ENCODE measurements around the gene MAML2.

Gene MAML2

DNA sequence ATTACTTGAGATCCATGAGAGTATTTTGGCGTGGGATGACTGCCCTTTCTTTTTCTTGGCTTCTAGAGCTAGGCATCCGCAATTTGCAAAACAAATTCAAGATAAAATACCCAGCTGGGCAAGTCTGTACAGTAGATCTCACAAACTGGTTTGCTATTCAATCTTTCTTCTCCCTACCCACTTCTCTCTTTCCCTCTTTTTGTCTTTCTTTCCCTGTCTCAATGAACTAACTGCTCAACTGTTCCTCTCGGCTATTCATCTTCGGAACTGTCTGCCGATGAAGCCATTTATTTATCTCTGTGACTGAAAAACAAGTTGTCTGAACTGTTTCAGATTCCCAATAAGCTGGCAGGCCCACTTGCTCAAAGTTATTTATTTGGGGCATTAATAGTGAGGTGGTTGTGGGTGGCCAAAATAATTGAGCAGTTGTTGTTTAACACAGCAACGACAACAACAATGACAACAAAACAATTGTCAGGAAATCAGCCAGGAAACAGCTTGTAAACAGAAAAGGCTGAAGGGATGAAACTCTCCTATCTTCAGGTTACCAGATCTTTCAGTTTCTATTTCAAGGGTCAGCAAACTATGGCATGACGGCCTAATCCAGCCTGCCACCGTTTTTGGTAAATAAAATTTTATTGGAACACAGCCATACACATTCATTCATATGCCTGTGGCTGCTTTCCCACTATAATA lies 343.1 kb downstream of the MAML2 start:
- Histone ChIP-seq H3K9me3 (ENCODE audit: insufficient read depth, low read length, severe bottlenecking) (no peaks in the 10 kb centered on the region), H3K4me1 (ENCODE audit: insufficient read depth, low read length) (no peaks in the 10 kb centered on the region), H3K4me2 (ENCODE audit: insufficient read depth, low read length) (no peak overlapping the region), H3K79me2 (ENCODE audit: insufficient read depth, low read length) (no peaks in the 10 kb centered on the region), H3K4me3 (ENCODE audit: low read depth in 1 of 2, low read length in 2 of 2) (no peak overlapping the region), H3K9ac (ENCODE audit: low read depth, low read length) (no peak overlapping the region), H3K27ac (ENCODE audit: low read length) (no peak overlapping the region), H3K36me3 (ENCODE audit: insufficient read depth, low read length) (no peaks in the 10 kb centered on the region), H2AFZ (ENCODE audit: low read depth, low read length) (no peak overlapping the region), H3K27me3 (ENCODE audit: insufficient read depth, low read length, poor library complexity) (no peaks in the 10 kb centered on the region), H4K20me1 (ENCODE audit: insufficient read depth, low read length) (no peaks in the 10 kb centered on the region)
- DNase-seq, result no peak
- ATAC-seq (ENCODE audit: insufficient read depth, low read depth), result no peak
- TF ChIP-seq, protein P1, sequence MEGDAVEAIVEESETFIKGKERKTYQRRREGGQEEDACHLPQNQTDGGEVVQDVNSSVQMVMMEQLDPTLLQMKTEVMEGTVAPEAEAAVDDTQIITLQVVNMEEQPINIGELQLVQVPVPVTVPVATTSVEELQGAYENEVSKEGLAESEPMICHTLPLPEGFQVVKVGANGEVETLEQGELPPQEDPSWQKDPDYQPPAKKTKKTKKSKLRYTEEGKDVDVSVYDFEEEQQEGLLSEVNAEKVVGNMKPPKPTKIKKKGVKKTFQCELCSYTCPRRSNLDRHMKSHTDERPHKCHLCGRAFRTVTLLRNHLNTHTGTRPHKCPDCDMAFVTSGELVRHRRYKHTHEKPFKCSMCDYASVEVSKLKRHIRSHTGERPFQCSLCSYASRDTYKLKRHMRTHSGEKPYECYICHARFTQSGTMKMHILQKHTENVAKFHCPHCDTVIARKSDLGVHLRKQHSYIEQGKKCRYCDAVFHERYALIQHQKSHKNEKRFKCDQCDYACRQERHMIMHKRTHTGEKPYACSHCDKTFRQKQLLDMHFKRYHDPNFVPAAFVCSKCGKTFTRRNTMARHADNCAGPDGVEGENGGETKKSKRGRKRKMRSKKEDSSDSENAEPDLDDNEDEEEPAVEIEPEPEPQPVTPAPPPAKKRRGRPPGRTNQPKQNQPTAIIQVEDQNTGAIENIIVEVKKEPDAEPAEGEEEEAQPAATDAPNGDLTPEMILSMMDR (IDR thresholded peaks at IDR 0.05; ENCODE audit: borderline replicate concordance, extremely low read depth, low read length, poor library complexity, severe bottlenecking), result no peak
- TF ChIP-seq EZH2 (IDR thresholded peaks at IDR 0.05; ENCODE audit: borderline replicate concordance, low read depth, low read length, severe bottlenecking), result no peak

DNA sequence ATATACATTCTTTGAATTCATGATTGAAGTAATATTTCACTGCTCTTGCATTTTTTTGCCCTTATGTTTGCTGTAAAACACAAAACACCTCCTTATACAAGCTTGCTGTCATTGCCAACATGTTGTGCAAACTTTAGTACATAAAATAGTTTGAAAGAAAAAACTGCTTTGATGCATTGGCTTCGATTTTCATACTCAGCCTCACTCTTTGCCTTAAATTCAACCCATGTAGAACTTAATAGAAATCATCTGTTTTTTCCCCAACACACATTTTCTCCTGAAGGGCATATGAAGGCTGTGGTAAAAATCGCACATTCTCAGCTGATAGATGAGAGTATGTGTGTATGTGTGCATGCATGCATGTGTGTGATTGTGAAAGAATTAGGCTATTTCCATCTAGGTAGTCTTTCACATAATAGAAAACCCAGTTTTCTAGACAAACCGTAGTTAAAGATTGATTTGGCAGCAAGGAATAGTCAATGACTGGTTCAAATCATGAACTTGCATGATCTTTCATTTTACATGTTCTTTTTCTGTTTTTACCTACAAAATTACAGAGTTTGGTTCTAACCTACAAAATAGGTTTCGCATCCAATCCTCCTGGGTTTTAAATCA lies 346.3 kb downstream of the MAML2 start:
- H4K20me1 ChIP-seq (ENCODE audit: insufficient read depth, low read length), result no peaks in the 10 kb centered on the region
- no peak overlapping the region for H3K9ac ChIP-seq (ENCODE audit: low read depth, low read length)
- TF ChIP-seq, protein P1 (IDR thresholded peaks at IDR 0.05; ENCODE audit: borderline replicate concordance, extremely low read depth, low read length, poor library complexity, severe bottlenecking), result no peak
- no peak for TF ChIP-seq EZH2 (IDR thresholded peaks at IDR 0.05; ENCODE audit: borderline replicate concordance, low read depth, low read length, severe bottlenecking)
- H3K4me1 ChIP-seq (ENCODE audit: insufficient read depth, low read length), result no peaks in the 10 kb centered on the region
- H3K36me3 ChIP-seq (ENCODE audit: insufficient read depth, low read length), result no peaks in the 10 kb centered on the region
- no peaks in the 10 kb centered on the region for H3K27me3 ChIP-seq (ENCODE audit: insufficient read depth, low read length, poor library complexity)
- H3K79me2 ChIP-seq (ENCODE audit: insufficient read depth, low read length), result no peaks in the 10 kb centered on the region
- no peak for ATAC-seq (ENCODE audit: insufficient read depth, low read depth)
- H3K9me3 ChIP-seq (ENCODE audit: insufficient read depth, low read length, severe bottlenecking), result no peaks in the 10 kb centered on the region
- H3K4me2 ChIP-seq (ENCODE audit: insufficient read depth, low read length), result no peak overlapping the region
- no peak for DNase-seq
- no peak overlapping the region for H2AFZ ChIP-seq (ENCODE audit: low read depth, low read length)
- H3K4me3 ChIP-seq (ENCODE audit: low read depth in 1 of 2, low read length in 2 of 2), result no peak overlapping the region
- no peak overlapping the region for H3K27ac ChIP-seq (ENCODE audit: low read length)

DNA sequence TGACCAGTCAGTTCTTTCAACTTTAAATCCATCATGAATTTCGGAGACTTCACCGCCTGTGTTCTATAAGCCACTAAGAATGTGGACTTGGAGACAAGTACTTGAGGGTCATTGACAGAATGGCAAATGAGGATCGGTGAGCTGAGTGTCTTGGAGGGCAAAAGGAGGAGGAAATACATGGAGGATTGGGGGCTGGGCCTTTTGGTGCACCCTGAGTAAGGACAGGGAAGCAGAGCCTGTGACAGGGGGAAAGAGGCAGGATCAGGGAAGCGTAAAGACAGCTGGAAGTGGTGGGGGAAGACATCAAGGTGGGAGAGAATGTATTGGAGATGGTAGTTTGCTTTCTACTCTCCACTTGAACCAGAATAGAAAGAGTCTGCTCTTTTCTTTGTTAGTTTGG lies 348.7 kb downstream of the MAML2 start:
- Histone ChIP-seq H3K27me3 (ENCODE audit: insufficient read depth, low read length, poor library complexity) (no peaks in the 10 kb centered on the region), H3K27ac (ENCODE audit: low read length) (no peak overlapping the region), H3K79me2 (ENCODE audit: insufficient read depth, low read length) (no peaks in the 10 kb centered on the region), H3K9me3 (ENCODE audit: insufficient read depth, low read length, severe bottlenecking) (no peaks in the 10 kb centered on the region), H3K4me3 (ENCODE audit: low read depth in 1 of 2, low read length in 2 of 2) (no peak overlapping the region), H3K9ac (ENCODE audit: low read depth, low read length) (no peak overlapping the region), H4K20me1 (ENCODE audit: insufficient read depth, low read length) (no peaks in the 10 kb centered on the region), H2AFZ (ENCODE audit: low read depth, low read length) (no peak overlapping the region), H3K36me3 (ENCODE audit: insufficient read depth, low read length) (no peaks in the 10 kb centered on the region), H3K4me1 (ENCODE audit: insufficient read depth, low read length) (no peaks in the 10 kb centered on the region), H3K4me2 (ENCODE audit: insufficient read depth, low read length) (no peak overlapping the region)
- TF ChIP-seq EZH2 (IDR thresholded peaks at IDR 0.05; ENCODE audit: borderline replicate concordance, low read depth, low read length, severe bottlenecking), result no peak
- TF ChIP-seq, protein P1 (IDR thresholded peaks at IDR 0.05; ENCODE audit: borderline replicate concordance, extremely low read depth, low read length, poor library complexity, severe bottlenecking), result no peak
- ATAC-seq (ENCODE audit: insufficient read depth, low read depth), result no peak
- DNase-seq, result no peak

All from DND-41 (cell line).